ENCODE data around the gene RFNG. TPM values are rescaled to one million over a fixed set of nuclear protein-coding genes. Genes with fewer than 3 reads are reported as not detected.

RFNG gene
- total and polyA plus RNA-seq, 2 of the 13 experiments (the other 11 are each of a cell fraction or from before 2014, with no cell fraction given): 61.4 to 64.0 TPM

GRCh38 chr17:81999587-81999975 lies 52.0 kb downstream of the RFNG start (continued):
- TF ChIP-seq MIER3 (CRISPR knock-in tag; IDR thresholded peaks at IDR 0.05; ENCODE audit: borderline replicate concordance): peak; percentile 28; the same call in 1 of the 2 replicates
- no peak for TF ChIP-seq ZNF10 (CRISPR knock-in tag; IDR thresholded peaks at IDR 0.05; ENCODE audit: borderline replicate concordance, low read depth)
- TF ChIP-seq ARID5B (CRISPR knock-in tag; IDR thresholded peaks at IDR 0.05): peak; percentile 15; the same call in 1 of the 2 replicates
- peak; percentile 71; the same call in 1 of the 2 replicates for TF ChIP-seq BRCA1 (CRISPR knock-in tag; IDR thresholded peaks at IDR 0.05)
- TF ChIP-seq ZNF687 (CRISPR knock-in tag; IDR thresholded peaks at IDR 0.05): peak; percentile 93
- no peak for TF ChIP-seq ZNF564 (CRISPR knock-in tag; IDR thresholded peaks at IDR 0.05)
- no peak for TF ChIP-seq PCBP1 (IDR thresholded peaks at IDR 0.05; ENCODE audit: borderline replicate concordance, low read depth, low read length)
- 0 out of 2 replicates have a peak, but pooled peaks have one; percentile 12 for TF ChIP-seq ZSCAN25 (CRISPR knock-in tag; IDR thresholded peaks at IDR 0.05)
- no peak for TF ChIP-seq ZNF850 (CRISPR knock-in tag; conservative IDR thresholded peaks at IDR 0.05)
- TF ChIP-seq EZH2 (conservative IDR thresholded peaks at IDR 0.05; ENCODE audit: low read depth, low read length): no peak
- peak; percentile 15 for TF ChIP-seq FOXP4 (CRISPR knock-in tag; IDR thresholded peaks at IDR 0.05)
- TF ChIP-seq HMG20A (CRISPR knock-in tag; IDR thresholded peaks at IDR 0.05; ENCODE audit: borderline replicate concordance): 0 out of 2 replicates have a peak, but pooled peaks have one; percentile 12
- TF ChIP-seq, protein P1, sequence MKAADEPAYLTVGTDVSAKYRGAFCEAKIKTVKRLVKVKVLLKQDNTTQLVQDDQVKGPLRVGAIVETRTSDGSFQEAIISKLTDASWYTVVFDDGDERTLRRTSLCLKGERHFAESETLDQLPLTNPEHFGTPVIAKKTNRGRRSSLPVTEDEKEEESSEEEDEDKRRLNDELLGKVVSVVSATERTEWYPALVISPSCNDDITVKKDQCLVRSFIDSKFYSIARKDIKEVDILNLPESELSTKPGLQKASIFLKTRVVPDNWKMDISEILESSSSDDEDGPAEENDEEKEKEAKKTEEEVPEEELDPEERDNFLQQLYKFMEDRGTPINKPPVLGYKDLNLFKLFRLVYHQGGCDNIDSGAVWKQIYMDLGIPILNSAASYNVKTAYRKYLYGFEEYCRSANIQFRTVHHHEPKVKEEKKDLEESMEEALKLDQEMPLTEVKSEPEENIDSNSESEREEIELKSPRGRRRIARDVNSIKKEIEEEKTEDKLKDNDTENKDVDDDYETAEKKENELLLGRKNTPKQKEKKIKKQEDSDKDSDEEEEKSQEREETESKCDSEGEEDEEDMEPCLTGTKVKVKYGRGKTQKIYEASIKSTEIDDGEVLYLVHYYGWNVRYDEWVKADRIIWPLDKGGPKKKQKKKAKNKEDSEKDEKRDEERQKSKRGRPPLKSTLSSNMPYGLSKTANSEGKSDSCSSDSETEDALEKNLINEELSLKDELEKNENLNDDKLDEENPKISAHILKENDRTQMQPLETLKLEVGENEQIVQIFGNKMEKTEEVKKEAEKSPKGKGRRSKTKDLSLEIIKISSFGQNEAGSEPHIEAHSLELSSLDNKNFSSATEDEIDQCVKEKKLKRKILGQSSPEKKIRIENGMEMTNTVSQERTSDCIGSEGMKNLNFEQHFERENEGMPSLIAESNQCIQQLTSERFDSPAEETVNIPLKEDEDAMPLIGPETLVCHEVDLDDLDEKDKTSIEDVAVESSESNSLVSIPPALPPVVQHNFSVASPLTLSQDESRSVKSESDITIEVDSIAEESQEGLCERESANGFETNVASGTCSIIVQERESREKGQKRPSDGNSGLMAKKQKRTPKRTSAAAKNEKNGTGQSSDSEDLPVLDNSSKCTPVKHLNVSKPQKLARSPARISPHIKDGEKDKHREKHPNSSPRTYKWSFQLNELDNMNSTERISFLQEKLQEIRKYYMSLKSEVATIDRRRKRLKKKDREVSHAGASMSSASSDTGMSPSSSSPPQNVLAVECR (CRISPR knock-in tag; IDR thresholded peaks at IDR 0.05; ENCODE audit: borderline replicate concordance): no peak
